PC-3 (cell line): Measurements from ENCODE around the gene ARPC5. TPM values are rescaled to one million over a fixed set of nuclear protein-coding genes. Genes with fewer than 3 reads are reported as not detected.
"Not testable (repeated sequence)": the region's sequence is repeated elsewhere in the genome, so short reads cannot be mapped to it uniquely, and the experiment has no call there.

Experiments
- ATAC-seq: fragments of 200-7000 bp; cut with Tn5 transposase; 2 replicates; pipeline ENCODE4 v1.9.1; 2020; ENCODE audit warnings: mild to moderate bottlenecking, moderate library complexity
- BruUV-seq: library from RNA; stranded (reverse); fragments of 400-500 nt; replicated peaks from 2 replicates; lab custom pipeline; 2021; lab: Mats Ljungman, UMichigan
- CTCF ChIA-PET: fragments of 300-600 bp; sonication (Branson Sonifier 250); formaldehyde crosslinking; loops from one replicate; lab custom pipeline; 2022; ENCODE audit warnings: antibody characterized with exemption; lab: Charles Lee
- POLR2A ChIA-PET: fragments of 300-600 bp; sonication (Branson Sonifier 250); formaldehyde crosslinking; loops from one replicate; lab custom pipeline; 2022; ENCODE audit warnings: antibody characterized with exemption; ENCODE audit not compliant: unreplicated experiment; lab: Charles Lee
- DNase-seq: peaks from one replicate; pipeline ENCODE4 v3.0.0-alpha.2; 2015
- H2AFZ ChIP-seq: fragments of 300-600 bp; sonication (generic); 2 replicates; pipeline ENCODE4 v1.6.0; 2016; ENCODE audit warnings: antibody characterized with exemption, low read length
- H3F3A ChIP-seq: fragments of 300-600 bp; sonication (generic); one replicate; pipeline ENCODE4 v1.6.0; 2017; ENCODE audit warnings: antibody characterized with exemption, low read length, control low read depth, mild to moderate bottlenecking; ENCODE audit not compliant: unreplicated experiment
- H3K27ac ChIP-seq: fragments of 300-600 bp; sonication (generic); 2 replicates; pipeline ENCODE4 v1.5.1; 2016; ENCODE audit warnings: mild to moderate bottlenecking, low read length
- H3K27me3 ChIP-seq: fragments of 300-600 bp; sonication (generic); 2 replicates; pipeline ENCODE4 v1.6.1; 2016; ENCODE audit warnings: low read length, mixed read lengths
- H3K36me3 ChIP-seq: fragments of 300-600 bp; sonication (generic); 2 replicates; pipeline ENCODE4 v1.6.1; 2016; ENCODE audit warnings: low read depth, mixed run types, low read length, mixed read lengths
- H3K4me1 ChIP-seq: fragments of 300-600 bp; sonication (generic); 2 replicates; pipeline ENCODE4 v1.5.1; 2016; ENCODE audit warnings: low read length; ENCODE audit not compliant: insufficient read depth
- H3K4me2 ChIP-seq: fragments of 300-600 bp; sonication (generic); 2 replicates; pipeline ENCODE4 v1.6.0; 2016; ENCODE audit warnings: low read length
- H3K4me3 ChIP-seq: fragments of 300-600 bp; sonication (generic); 2 replicates; pipeline ENCODE4 v1.5.1; 2016; ENCODE audit warnings: mild to moderate bottlenecking, low read length, mixed read lengths
- H3K79me2 ChIP-seq: fragments of 300-600 bp; sonication (generic); 2 replicates; pipeline ENCODE4 v1.6.1; 2017; ENCODE audit warnings: low read length, mixed read lengths
- H3K9ac ChIP-seq: fragments of 300-600 bp; sonication (generic); 2 replicates; pipeline ENCODE4 v1.6.0; 2016; ENCODE audit warnings: mild to moderate bottlenecking, low read length
- H3K9me2 ChIP-seq: fragments of 300-600 bp; sonication (generic); replicated peaks from 2 replicates; pipeline ENCODE4 v1.6.1; 2016; ENCODE audit warnings: mixed run types, low read length, mixed read lengths
- H3K9me3 ChIP-seq: fragments of 300-600 bp; sonication (generic); 2 replicates; pipeline ENCODE4 v1.6.1; 2016; ENCODE audit warnings: low read length, mixed read lengths
- H4K20me1 ChIP-seq: fragments of 300-600 bp; sonication (generic); 2 replicates; pipeline ENCODE4 v1.6.1; 2016; ENCODE audit warnings: low read length, mixed read lengths
- EZH2 ChIP-seq: fragments of 300-600 bp; sonication (generic); IDR thresholded peaks from one replicate; pipeline ENCODE4 v1.6.1; 2017; ENCODE audit warnings: antibody characterized with exemption, mild to moderate bottlenecking, low read length; ENCODE audit not compliant: unreplicated experiment
- EZH2phosphoT487 ChIP-seq: fragments of 300-600 bp; sonication (generic); IDR thresholded peaks from 2 replicates; pipeline ENCODE4 v1.6.1; 2018; ENCODE audit warnings: mild to moderate bottlenecking, antibody characterized with exemption, low read length, borderline replicate concordance
- intact Hi-C: fragments of 100-400 bp; cut with micrococcal nuclease; formaldehyde crosslinking; loops from 2 replicates; pipeline ENCODE4 v1.9.0; 2023
- total RNA-seq: library from RNA; depleted of rRNA; stranded (reverse); fragments of >200 nt; gene quantifications from 2 replicates; pipeline ENCODE4 v1.2.3, GENCODE V29; 2014
- TF ChIP-seq, protein P1 (sequence below): fragments of 300-600 bp; sonication (generic); conservative IDR thresholded peaks from 2 replicates; pipeline ENCODE4 v1.5.1; 2017; ENCODE audit warnings: antibody characterized with exemption, low read depth, mild to moderate bottlenecking, low read length

Gene ARPC5
- total RNA-seq, 1 experiment from 2014 or later: 76.1 TPM

DNA sequence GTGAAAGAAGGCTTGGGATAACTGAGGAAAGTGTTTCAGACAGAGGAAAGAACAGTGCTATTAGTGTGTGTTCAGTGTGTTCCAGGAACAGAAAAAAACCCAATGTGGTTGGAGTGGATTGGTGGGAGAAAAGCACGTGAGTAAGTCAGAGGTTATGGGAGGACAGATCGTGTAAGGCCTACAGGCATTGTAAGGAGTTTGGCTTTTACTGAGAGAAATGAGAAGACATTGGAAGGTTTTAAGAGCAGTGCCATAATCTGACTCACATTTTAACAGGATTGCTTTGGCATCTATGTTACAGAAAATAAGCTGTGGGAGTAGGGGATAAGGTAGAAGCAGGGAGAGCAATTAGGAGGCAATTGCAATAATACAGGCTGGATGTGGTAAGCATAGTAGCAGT lies 4.8 kb downstream of the ARPC5 start:
- H3K9me3 ChIP-seq: no peaks in the 10 kb centered on the region
- no peaks in the 10 kb centered on the region for H3K9me2 ChIP-seq
- no TSS peak for BruUV-seq
- H3F3A ChIP-seq: no peaks in the 10 kb centered on the region
- TF ChIP-seq, protein P1, sequence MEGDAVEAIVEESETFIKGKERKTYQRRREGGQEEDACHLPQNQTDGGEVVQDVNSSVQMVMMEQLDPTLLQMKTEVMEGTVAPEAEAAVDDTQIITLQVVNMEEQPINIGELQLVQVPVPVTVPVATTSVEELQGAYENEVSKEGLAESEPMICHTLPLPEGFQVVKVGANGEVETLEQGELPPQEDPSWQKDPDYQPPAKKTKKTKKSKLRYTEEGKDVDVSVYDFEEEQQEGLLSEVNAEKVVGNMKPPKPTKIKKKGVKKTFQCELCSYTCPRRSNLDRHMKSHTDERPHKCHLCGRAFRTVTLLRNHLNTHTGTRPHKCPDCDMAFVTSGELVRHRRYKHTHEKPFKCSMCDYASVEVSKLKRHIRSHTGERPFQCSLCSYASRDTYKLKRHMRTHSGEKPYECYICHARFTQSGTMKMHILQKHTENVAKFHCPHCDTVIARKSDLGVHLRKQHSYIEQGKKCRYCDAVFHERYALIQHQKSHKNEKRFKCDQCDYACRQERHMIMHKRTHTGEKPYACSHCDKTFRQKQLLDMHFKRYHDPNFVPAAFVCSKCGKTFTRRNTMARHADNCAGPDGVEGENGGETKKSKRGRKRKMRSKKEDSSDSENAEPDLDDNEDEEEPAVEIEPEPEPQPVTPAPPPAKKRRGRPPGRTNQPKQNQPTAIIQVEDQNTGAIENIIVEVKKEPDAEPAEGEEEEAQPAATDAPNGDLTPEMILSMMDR: no peak
- TF ChIP-seq EZH2phosphoT487 (no peak), EZH2 (no peak)
- H3K27me3 ChIP-seq: no peaks in the 10 kb centered on the region
- intact Hi-C loops: no loop called here
- peak overlapping the region; percentile 47 for H3K27ac ChIP-seq
- CTCF ChIA-PET: no interaction called here
- H3K79me2 ChIP-seq: peaks cover 65% of the 10 kb centered on the region
- POLR2A ChIA-PET: no interaction called here
- H2AFZ ChIP-seq: no peak overlapping the region
- H3K4me2 ChIP-seq: peak overlapping the region; percentile 31; the same call in 1 of the 2 replicates
- no peak overlapping the region for H3K4me3 ChIP-seq
- no peak overlapping the region; the same call in 1 of the 2 replicates for H3K9ac ChIP-seq
- peaks cover 30% of the 10 kb centered on the region for H3K36me3 ChIP-seq
- peaks cover 8% of the 10 kb centered on the region for H4K20me1 ChIP-seq
- H3K4me1 ChIP-seq: peaks cover 40% of the 10 kb centered on the region
- ATAC-seq: peak; percentile 18
- DNase-seq: peak; percentile 37

DNA sequence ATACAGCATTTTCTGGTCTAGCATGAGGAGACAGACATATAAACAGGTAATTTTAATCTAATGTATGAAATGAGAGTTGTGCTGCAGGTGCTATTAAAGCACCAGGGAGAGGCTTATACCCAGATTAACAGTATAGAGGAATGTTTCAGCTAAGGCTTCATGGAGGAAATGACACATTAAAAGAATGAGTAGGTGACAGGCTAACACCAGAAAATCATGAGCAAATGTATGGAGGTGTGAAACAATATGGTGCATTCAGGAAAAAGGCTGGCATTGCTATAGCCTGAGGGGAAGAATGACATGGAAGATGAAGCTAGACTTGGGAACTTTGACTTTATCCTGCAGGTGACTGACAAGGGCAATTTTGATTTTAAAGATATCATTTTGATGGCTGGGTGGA lies 7.0 kb downstream of the ARPC5 start:
- Histone ChIP-seq H3K9ac (no peak overlapping the region), H3K36me3 (peaks cover 38% of the 10 kb centered on the region), H3K9me3 (no peaks in the 10 kb centered on the region), H2AFZ (no peak overlapping the region), H4K20me1 (peaks cover 8% of the 10 kb centered on the region), H3K4me1 (peaks cover 40% of the 10 kb centered on the region), H3K27me3 (no peaks in the 10 kb centered on the region), H3K4me3 (no peak overlapping the region), H3K4me2 (no peak overlapping the region), H3K27ac (no peak overlapping the region), H3F3A (no peaks in the 10 kb centered on the region), H3K9me2 (no peaks in the 10 kb centered on the region), H3K79me2 (peaks cover 49% of the 10 kb centered on the region)
- POLR2A ChIA-PET: no interaction called here
- no peak for ATAC-seq
- TF ChIP-seq EZH2phosphoT487 (no peak), EZH2 (no peak)
- TF ChIP-seq, protein P1: no peak
- no TSS peak for BruUV-seq
- CTCF ChIA-PET: interaction anchor here (0.5 to 0.9 kb wide), 2 partner anchors 56 to 1096 kb away, joined by 4 to 7 read pairs; no protein-coding TSS in a partner anchor
- intact Hi-C loops: no loop called here
- DNase-seq: no peak

DNA sequence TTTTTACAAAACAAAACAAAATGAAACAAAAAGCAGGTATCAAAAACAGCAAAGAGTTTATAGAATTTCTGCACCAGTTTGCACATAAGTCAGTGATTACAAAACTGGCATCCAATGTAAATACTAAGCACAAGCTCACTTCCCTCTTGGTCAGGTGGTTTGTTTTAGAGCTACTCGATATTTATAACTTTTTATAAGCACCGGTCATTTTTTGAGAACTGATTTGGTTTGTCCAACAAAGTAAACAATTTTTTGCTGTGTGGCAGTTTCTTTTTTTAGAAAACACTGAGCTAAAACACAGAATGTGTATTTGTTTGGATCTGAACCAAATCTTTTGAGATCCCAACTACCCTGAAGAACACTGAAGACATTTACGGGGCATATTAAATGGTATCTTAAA lies 9.3 kb downstream of the ARPC5 start:
- H3K9ac ChIP-seq, H4K20me1 ChIP-seq, H3K9me3 ChIP-seq, H3K4me3 ChIP-seq, BruUV-seq, H3K27me3 ChIP-seq, H3K9me2 ChIP-seq, H2AFZ ChIP-seq, intact Hi-C loops, H3F3A ChIP-seq, DNase-seq: not testable (repeated sequence)
- POLR2A ChIA-PET: interaction anchor here (0.7 kb wide), 1 partner anchor 118 kb away, joined by 3 read pairs; no protein-coding TSS in a partner anchor
- Histone ChIP-seq H3K79me2 (peaks cover 30% of the 10 kb centered on the region; the same call in 1 of the 2 replicates), H3K4me1 (peaks cover 40% of the 10 kb centered on the region), H3K4me2 (peak overlapping the region; percentile 10; the same call in 1 of the 2 replicates), H3K27ac (peak overlapping the region; percentile 18; the same call in 1 of the 2 replicates), H3K36me3 (peaks cover 30% of the 10 kb centered on the region)
- ATAC-seq: peak; percentile 21
- CTCF ChIA-PET: interaction anchor here (0.6 to 0.8 kb wide), 2 partner anchors 17 to 317 kb away, joined by 3 read pairs; no protein-coding TSS in a partner anchor
